ENCODE results near the gene TMEM131. TPM values are rescaled to one million over a fixed set of nuclear protein-coding genes. Genes with fewer than 3 reads are reported as not detected.

The TMEM131 gene
- polyA plus RNA-seq, 4 donors: 40.3 to 51.9 (median 47.4) TPM

DNA sequence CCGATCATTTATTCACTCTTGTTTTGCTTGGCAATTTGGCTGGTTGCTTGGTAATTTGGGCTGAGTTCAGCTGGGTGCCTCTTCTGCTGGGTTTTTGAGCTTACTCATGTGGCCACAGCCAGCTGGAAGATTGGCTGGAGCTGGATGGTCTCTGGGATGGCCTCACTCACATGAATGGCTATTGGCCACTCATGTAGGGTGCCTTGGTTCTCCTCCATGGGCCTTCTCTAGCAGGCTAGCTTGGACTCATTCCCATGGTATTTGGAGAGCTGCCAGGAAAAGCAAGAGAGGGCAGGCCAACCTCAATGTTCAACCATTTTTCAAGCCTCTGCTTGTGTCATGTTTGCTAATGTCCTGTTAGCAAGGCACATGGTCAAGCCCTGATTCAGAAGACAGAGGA, 265.5 kb downstream of the TMEM131 start:
- no peak for DNase-seq (ENCODE audit: low read depth in 4 of 4, low spot score in 3 of 4)

DNA sequence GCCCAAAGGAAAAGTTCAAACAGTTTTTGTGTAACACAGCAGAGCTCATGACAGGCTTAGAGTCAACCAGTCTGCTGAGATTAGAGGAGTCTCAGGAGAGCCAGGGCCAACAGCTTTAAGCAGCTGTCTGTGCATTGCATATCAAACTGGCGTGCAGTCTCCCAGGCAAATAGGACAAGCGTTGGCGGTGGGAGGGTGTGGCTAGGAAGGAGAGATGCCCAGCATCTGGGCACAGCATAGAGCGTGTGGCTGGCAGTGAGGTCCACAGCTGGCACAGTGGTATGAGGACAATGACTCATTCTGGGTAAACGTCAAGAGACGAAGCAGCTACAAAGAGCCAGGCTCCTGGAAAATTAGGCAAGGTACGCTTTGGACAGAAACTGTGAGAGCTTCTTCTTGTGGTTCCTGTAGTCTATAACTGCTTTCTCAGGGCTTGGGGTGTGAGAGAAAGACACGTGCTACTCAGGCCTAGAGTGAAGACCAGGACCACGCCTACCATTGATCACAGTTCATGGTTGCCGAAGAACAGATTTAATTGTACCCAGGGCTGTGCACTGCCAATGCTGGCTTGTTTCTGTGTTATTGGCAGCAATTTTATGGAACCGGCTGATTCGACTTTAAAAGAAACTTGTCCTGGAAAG, 267.5 kb downstream of the TMEM131 start:
- no peak for DNase-seq (ENCODE audit: low read depth in 4 of 4, low spot score in 3 of 4)

DNA sequence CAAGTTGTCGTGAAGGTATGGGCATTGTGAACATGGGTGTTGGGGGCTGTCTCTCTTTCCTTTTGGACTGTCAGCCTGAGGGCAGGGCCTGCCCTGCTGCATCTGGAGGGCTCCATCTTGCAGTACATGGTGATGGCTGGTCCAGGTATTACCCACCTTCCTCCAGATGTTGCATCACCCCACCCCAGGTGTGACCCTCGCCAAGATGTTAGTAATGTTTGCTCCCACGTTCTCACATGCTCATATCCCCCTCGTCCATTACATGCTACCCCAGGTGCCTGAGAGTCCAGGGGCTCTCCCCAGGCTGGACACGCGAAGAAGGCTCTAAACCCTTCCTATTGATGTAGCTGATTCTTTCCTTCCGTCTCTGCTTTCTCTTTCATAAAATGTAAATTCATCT, 268.5 kb downstream of the TMEM131 start:
- no peak for DNase-seq (ENCODE audit: low read depth in 4 of 4, low spot score in 3 of 4)

DNA sequence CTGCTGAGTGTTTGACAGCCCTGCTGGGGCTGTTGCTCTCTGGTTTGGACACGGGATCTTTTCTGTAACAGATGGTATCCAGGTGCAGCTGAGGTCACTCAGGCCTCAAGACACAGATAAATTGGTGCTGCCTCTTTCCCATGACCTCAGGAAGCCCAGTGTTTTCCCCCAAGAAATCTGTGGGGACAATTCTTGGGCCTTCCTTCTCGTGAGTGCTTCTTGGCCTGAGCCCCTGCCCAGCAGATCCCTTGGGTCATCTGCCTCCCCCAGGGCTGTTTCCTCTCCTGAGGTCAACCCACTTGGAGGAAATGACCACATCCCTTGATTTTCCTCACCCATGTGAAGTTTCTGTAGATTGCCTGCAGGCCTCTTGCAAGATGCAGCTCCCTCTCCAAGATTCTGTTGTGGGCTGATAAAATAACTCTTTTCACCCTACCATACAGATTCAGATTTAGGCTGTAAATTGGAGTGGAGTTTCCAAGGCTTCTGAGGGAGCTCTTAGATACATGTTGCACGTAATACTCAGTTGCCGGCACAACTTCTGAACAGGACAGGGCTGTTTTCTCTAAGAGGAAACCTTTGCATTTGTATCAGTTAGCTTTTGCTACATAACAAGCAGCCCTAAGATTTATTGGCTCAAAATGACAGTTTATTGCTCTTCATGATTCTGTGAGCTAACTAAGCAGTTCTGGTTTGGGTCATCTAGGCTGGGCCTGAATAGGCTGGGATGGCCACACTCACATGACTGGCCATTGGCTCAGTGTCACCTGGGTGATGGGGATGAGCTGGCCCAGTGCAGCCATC, 269.3 kb downstream of the TMEM131 start:
- DNase-seq (ENCODE audit: low read depth in 4 of 4, low spot score in 3 of 4): no peak

DNA sequence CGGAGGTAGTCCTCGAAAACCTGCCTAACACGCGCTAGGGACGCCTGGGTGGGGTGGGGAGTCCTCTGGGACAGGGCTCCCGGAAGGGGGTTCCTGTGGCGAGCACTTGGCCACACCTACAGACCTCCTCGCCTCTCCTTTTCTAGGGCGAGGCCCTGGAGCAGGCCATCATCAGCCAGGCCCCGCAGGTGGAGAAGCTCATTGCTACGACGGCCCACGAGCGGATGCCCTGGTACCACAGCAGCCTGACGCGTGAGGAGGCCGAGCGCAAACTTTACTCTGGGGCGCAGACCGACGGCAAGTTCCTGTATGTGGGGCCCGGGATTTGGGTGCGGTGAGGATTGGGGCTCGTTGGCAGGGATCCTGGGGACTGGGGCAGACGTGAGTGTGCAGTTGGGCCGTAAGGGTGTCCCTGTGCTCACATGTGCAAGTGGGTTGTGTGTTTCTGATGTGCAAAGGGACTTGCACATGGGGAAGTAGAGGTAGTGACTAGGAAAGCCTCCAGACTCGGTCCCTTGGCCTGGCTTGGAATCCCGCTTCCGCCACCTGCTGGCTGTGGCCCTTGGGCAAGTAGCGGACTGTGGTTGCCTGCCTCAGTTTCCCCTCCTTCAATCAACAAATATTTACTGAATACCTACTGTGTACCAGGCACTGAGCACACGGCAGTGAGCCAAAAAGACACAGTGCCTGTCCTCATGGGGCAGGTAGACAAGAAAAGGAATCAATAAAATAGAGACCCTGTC, 270.6 kb downstream of the TMEM131 start:
- no peak for DNase-seq (ENCODE audit: low read depth in 4 of 4, low spot score in 3 of 4)

DNA sequence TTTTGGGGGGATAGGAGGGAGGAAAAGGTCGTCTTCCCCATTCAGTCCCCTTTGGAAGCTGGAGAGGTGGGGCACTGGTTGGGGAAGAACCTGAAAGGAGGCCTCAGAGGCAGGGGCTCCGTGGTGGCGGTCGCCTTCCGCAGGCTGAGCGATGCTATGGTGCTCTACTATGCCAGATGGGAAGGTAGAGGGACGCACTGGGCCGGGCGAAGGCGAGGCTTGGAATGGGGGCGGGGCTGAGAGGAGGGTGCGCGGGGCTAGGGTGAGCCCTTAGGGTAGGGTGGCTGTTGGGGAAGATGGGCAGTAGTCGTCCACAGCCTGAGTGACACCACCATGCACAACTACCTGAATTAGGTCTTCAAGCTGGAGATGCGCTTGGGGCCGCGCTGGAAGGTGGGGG, 271.2 kb downstream of the TMEM131 start:
- DNase-seq (ENCODE audit: low read depth in 4 of 4, low spot score in 3 of 4): no peak

DNA sequence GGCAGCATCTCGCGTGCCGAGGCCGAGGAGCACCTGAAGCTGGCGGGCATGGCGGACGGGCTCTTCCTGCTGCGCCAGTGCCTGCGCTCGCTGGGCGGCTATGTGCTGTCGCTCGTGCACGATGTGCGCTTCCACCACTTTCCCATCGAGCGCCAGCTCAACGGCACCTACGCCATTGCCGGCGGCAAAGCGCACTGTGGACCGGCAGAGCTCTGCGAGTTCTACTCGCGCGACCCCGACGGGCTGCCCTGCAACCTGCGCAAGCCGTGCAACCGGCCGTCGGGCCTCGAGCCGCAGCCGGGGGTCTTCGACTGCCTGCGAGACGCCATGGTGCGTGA, 271.7 kb downstream of the TMEM131 start:
- DNase-seq (ENCODE audit: low read depth in 4 of 4, low spot score in 3 of 4): no peak

DNA sequence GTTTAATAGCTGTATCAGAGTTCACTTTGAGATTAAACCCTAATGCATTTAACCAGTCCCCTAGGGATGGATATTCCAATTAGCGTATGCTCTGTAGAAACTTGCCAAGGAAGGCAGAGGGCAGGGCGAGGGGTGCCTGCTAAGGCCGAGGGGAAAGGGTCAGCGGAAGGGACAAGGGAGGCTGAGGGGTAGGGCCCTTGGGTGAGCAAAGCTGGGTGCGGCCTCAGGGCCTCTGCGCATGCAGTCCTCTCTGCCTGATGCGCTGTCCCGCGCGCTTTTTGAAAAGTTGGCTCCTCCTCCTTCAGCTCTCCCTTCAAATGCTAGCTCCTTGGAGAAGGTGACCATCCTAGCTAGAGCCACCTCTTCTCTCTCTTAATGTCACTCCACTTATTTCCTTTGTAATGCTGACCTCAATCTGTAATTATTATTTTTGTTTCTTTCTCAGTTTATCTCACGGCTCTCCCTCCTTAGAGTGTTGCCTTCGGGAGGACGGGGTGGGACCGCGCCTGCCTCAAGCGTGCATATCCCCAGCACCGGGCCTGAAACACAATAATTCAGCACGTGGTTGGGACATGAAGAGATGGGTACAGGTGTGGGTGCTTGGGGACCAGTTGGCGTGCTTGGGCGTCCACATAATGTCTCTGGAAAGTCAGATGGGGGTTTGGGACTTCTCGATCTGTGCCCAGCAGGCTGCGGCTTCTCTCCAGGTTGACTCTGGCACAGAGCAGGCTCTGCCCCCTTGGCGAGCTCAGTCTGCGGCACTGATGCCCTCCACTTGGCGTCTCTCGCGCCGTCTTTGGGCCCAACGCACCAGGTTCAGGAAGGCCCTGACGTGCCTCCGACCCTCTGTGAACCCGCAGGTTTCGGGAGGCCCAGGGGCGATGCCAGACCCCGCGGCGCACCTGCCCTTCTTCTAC, 272.3 kb downstream of the TMEM131 start:
- DNase-seq (ENCODE audit: low read depth in 4 of 4, low spot score in 3 of 4): no peak

DNA sequence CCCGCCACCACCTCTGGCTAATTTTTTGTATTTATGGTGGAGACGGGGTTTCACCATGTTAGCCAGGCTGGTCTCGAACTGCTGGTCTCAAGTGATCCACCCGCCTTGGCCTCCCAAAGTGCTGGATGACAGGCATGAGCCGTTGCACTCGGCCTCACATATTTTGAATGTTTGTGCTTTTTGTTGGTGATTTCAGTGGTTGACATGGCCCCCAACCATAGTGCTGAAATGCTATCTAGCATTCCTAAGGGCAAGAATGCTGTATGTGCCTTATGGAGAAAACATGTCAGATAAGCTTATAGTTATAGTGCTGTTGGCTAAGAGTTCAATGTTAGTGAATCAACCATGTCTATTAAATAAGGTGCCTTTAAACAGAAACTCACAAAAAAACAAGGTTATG, 273.5 kb downstream of the TMEM131 start:
- DNase-seq (ENCODE audit: low read depth in 4 of 4, low spot score in 3 of 4): no peak

DNA sequence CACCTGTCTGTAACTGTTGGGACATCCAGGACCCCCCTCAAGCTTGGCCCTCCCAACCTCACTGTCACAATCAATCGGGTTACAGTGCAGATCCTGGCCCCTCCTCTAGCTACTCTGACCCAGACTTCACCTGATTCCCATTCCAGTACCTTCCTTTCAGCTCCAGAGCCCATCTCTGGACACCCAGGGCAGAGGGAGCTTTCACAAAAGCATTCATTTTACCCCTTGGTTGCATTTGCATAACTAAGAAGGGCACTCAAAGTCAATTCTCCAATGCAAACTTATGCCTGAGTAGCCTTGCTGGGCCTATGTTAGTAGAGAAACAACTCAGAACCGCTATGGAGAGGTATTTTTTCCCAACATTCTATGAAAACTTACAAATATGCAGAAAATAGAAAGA, 275.0 kb downstream of the TMEM131 start:
- no peak for DNase-seq (ENCODE audit: low read depth in 4 of 4, low spot score in 3 of 4)

DNA sequence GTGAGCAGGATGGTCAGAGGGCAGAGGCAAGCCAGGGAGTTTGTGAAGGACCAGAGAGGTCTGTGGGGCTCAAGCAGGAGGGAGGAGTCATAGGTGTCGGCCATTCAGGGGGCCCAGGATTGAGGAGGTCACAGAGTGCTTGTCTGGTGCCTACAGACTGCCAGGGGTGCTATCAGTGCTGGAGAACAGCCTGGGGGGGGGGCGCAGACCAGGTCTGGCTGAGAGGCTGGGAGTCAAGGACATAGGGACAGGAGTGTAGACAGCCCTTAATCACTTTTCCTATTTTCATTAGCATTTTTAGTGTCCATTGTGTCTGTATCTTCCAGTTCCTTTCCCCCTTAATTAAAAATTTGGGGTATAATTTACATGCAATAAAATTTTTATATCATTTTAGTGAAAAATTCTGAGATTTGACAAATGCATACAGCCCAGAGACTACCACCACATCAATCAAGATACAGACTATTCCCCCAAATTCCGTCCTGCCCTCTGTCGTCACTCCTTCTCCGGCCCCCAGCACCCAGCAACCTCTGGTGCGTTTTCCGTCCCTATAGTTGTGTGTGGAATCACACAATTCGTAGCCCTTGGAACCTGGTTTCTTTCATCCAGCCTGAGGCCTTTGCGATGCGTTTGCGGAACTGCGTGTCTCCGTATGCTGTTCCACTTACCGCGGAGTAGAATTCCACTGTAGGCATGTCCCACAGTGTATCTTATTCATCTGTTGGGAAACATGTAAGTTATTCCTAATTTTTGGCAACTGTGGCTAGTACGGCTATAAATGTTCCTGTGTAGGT, 276.2 kb downstream of the TMEM131 start:
- DNase-seq (ENCODE audit: low read depth in 4 of 4, low spot score in 3 of 4): no peak

DNA sequence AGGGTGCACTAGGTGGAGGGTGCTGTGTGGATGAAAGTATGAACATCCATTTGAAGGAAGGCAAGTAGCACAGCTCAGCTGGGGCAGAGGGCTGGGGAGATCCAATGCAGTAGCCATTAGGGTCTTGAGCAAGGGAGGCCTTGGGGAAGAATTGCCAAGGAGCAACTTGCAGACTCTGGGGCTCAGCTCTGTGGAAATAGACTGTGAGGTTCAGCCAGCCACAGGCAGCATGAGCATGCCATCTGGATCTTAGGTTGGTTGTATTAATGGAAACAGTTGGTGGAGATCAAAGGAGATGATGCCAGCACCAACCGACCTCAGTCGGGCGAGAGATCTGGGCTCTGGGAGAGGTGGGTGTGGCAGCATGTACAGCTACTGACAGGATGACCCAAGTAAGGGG, 276.8 kb downstream of the TMEM131 start:
- DNase-seq (ENCODE audit: low read depth in 4 of 4, low spot score in 3 of 4): no peak

DNA sequence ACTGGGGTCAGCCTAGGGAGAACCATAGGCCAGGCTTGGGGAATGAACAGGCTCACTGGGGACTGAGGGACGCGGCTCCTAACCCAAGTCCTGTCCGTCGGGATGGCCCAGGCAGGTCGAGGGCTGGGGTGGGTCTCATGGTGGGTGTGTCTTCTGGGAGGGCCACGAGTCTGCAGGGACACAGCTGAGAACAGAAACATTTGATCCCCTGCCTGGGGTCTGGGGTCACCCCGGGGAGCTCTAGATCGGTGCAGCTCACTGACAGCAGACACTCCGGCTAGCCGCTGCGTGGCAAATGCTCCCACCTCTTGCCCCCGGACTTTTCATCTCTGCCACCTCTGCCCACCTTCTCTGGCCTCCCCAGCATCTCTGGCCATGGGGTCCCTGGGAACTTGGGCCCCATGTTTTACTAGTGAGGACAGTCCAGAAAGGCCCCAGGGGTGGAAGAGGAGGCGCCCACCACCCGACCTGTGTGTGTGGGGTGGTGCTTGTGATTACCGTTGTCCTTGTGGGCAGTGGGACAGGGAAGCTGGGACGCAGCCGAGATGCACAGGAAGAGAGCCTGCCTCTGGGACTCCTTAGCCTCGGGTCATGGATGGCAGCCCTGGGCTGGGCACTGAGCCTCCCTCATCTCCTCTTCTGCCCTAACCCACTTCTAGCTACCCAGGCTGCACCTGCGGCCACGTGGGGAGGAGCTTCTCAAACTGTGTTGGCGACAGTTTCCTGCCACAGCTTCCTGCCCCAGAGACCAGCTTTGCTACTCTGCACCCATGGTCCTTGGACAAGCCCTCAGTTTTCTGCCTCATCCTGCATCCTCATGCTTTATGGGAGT, 277.5 kb downstream of the TMEM131 start:
- no peak for DNase-seq (ENCODE audit: low read depth in 4 of 4, low spot score in 3 of 4)

DNA sequence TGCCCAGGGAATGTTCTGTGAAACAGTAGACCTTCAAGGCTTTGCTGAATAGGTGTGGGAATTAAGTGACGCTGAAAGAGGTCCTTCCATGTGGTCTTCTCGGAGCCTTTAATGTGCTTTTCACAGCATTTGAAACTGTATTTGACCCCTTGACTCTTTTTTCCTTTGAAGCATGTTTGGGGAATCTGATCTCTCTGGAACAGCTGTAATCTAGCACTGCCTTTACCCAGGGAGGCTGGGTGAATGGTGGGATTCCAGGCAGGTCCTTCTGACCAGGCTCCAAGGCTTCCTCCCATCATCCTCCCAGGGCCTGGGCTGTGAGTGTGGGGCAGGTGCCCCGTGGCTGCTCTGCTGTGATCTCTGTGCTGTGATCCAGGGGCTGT, 278.1 kb downstream of the TMEM131 start:
- DNase-seq (ENCODE audit: low read depth in 4 of 4, low spot score in 3 of 4): no peak

DNA sequence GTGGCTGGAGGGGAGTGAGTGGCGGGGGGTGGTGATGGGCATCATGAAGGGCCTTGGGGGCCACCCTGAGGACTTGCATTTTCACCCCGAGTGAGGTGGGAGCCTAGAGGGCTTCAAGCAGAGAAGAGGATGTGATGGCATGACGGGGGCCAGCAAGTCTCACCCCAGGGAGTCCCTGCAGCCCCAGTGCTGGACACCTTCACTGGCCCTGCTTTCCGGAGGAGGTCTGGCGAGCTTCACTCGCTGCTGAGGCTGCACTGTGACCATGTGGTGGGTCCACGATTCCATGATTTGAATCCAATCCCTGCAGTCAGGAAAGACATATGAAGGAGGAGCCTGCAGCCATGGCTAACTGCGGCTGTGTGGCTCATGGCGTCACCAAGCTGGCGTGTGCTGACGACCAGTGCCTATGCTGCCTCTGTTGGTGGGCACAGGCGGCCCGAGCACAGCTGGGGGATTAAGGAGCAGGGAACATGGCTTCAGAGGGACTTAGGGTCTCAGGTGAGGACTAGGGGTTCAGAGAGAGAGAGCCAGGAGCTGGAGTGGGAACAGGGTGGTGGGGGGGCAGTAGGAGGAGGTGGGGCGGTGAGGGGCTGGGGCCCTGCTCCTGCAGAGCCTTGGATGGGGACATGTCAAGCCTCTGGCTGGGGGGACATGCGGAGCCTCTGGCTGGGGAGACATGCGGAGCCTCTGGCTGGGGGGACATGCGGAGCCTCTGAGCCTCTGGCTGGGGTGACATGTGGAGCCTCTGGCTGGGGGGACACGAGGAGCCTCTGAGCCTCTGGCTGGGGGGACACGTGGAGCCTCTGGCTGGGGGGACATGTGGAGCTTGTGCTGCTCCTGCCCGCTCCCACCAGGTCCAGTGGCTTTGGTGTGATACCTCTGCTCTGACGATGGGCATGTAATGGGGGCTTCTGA, 278.8 kb downstream of the TMEM131 start:
- DNase-seq (ENCODE audit: low read depth in 4 of 4, low spot score in 3 of 4): no peak

DNA sequence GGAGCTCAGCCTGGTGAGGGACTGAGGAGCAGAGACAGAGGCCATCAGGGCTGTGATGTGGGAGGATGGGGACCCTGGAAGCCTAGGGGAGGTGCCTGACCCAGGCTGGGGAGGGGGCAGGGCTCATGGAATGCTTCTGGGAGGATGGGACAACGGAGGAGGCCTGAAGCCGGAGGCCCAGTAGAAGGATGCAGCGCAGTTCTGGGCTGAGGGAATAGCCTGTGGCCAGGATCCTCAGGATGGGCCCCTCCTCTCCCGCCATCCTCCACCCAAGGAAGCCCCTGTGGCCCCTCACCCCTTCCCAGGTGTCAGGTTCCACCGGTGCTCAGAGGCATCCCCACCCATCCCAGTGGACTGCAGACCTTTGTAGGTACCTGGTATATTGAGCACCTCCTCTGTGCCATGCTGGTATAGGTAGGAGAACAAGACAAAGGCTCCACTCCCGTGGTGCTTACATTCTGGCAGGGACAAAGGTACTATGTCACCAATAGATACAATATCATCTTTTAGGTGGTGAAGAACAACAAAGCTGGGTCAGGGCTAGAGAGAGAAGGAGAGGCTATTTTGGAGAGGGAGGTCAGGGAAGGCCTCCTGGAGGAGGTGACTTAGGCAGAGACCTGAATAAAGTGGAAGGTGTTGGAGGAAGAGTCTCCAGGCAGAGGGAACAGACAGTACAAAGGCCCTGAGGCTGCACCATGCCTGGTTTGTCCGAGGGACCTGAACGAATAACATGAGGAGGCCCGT, 279.6 kb downstream of the TMEM131 start:
- no peak for DNase-seq (ENCODE audit: low read depth in 4 of 4, low spot score in 3 of 4)

DNA sequence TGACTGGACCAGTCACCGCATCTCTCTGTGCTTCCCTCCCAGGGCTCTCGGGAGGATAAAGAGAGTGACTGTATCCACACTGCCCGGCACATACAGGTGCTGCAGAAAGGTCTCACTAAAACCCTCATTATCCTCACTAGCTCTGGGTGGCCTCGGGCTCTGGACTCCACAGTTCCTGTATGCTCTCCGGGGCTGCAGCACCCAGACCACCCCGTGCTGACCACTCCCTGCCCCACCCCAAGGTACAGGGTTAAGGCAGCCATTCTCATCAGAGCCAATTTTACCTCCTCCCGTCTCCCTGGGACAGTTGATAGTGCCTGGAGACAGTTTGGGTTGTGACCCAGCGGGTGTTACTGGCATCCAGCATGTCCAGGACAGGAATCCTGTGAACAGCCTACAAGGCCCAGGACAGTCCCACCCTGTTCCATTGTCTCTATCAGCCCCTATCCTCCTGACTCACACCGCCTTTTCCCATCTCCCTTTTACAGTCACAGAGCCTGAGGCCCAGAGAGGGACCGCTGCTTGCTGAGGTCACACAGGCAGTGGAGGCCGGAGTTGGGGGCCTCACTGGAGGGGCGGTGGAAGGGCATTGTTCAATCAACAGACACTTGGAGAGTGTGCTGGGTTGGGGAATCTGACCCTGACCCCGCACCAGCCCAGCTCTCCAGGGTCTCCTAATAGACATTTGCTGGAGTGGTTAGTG, 280.6 kb downstream of the TMEM131 start:
- no peak for DNase-seq (ENCODE audit: low read depth in 4 of 4, low spot score in 3 of 4)
